Body of pancreas (tissue), 4 donors: ENCODE data around the gene ANKRD44. TPM values are rescaled to one million over a fixed set of nuclear protein-coding genes. Genes with fewer than 3 reads are reported as not detected.

Source experiments
- ATAC-seq: fragments of 150-250 bp; one replicate; pipeline ENCODE4 v1.9.1; 2016
- DNase-seq, 4 donors: peaks; one replicate each; pipeline ENCODE4 v3.0.0-alpha.2; 2019
- H3K27ac ChIP-seq, 4 donors: fragments of 200-600 bp; sonication (generic); 1 replicate in 3 of 4; 2 replicates in 1 of 4; pipeline versions ENCODE4 v1.5.1 to v1.6.1; 2016 to 2019; ENCODE audit warnings: mild to moderate bottlenecking in 1 of 4, mixed read lengths in 1 of 4, moderate library complexity in 1 of 4
- H3K27me3 ChIP-seq, 2 donors: fragments of 200-600 bp; sonication (generic); one replicate each; pipeline ENCODE4 v1.6.0; 2016; ENCODE audit warnings: mild to moderate bottlenecking in 1 of 2
- H3K36me3 ChIP-seq, 2 donors: fragments of 200-600 bp; sonication (generic); replicated peaks in 1 of 2; 2 replicates each; pipeline ENCODE4 v1.5.1; 2016; ENCODE audit warnings: low read depth in 2 of 2; ENCODE audit not compliant: insufficient read depth in 1 of 2
- H3K4me1 ChIP-seq: fragments of 200-600 bp; sonication (generic); one replicate; pipeline ENCODE4 v1.6.0; 2016
- H3K4me3 ChIP-seq, 2 donors: fragments of 200-600 bp; sonication (generic); 1 replicate in 1 of 2; 2 replicates in 1 of 2; pipeline ENCODE4 v1.5.1; 2016 to 2019
- H3K9me3 ChIP-seq, 3 donors: fragments of 200-600 bp; sonication (generic); 1 replicate in 2 of 3; 2 replicates in 1 of 3; pipeline ENCODE4 v1.5.1; 2016
- CTCF ChIP-seq, 7 experiments: fragments of 450-650 bp in 4 of 7; fragments of 200-600 bp in 3 of 7; sonication (generic) in 3 of 7; IDR thresholded peaks; one replicate each; pipeline ENCODE4 v1.5.1; 2016 to 2019; ENCODE audit warnings: antibody characterized with exemption in 7 of 7
- POLR2A ChIP-seq, 3 donors: fragments of 450-650 bp; IDR thresholded peaks; one replicate each; pipeline ENCODE4 v1.6.1; 2016; ENCODE audit warnings: antibody characterized with exemption in 3 of 3, mild to moderate bottlenecking in 2 of 3
- WGBS, 2 donors: methylation state at CpG; one replicate each; pipeline ENCODE4 v1.1.5; 2017; 5-methylcytosine and 5-hydroxymethylcytosine counted together
- intact Hi-C: fragments of 100-400 bp; cut with DNase I; formaldehyde crosslinking; loops from one replicate; pipeline ENCODE4 v1.15.1; 2023
- total RNA-seq, 2 donors: library from RNA; depleted of rRNA; stranded (reverse); fragments of >200 nt; gene quantifications; one replicate each; pipeline ENCODE4 v1.1.0, GENCODE V29; 2016

The ANKRD44 gene
- total RNA-seq, 2 donors from 2014 or later, result 12.2 TPM

- no peak overlapping the region for H3K27ac ChIP-seq
- H3K4me3 ChIP-seq, result no peak overlapping the region
- H3K4me1 ChIP-seq, result peaks cover 6% of the 10 kb centered on the region
- 42 to 51% methylated on average over 3 of the region's 3 CpGs for WGBS, 2 donors
- ATAC-seq (peak; percentile 18), DNase-seq (no peak)
- H3K27me3 ChIP-seq, result no peaks in the 10 kb centered on the region
- no peaks in the 10 kb centered on the region for H3K36me3 ChIP-seq
- intact Hi-C loops, result no loop called here
- H3K9me3 ChIP-seq, result no peaks in the 10 kb centered on the region
- TF ChIP-seq CTCF (IDR thresholded peaks at IDR 0.05) (no peak), POLR2A (IDR thresholded peaks at IDR 0.05) (no peak)
Measured at GRCh38 chr2:197137826-197138477, 172.6 kb downstream of the ANKRD44 start.

GRCh38 chr2:197137231-197137630 lies 173.3 kb downstream of the ANKRD44 start:
- Histone ChIP-seq H3K4me1 (peaks cover 6% of the 10 kb centered on the region), H3K4me3 (no peak overlapping the region), H3K27ac (no peak overlapping the region), H3K36me3 (no peaks in the 10 kb centered on the region), H3K27me3 (no peaks in the 10 kb centered on the region), H3K9me3 (no peaks in the 10 kb centered on the region)
- TF ChIP-seq POLR2A (IDR thresholded peaks at IDR 0.05) (no peak), CTCF (IDR thresholded peaks at IDR 0.05) (no peak)
- ATAC-seq, result no peak
- DNase-seq, result no peak
- WGBS, 2 donors, result 63 to 72% methylated on average over 4 of the region's 4 CpGs
- intact Hi-C loops, result no loop called here

GRCh38 chr2:197136452-197136851 lies 174.1 kb downstream of the ANKRD44 start:
- WGBS, 2 donors, result 41 to 44% methylated on average over 5 of the region's 5 CpGs
- Histone ChIP-seq H3K4me1 (peaks cover 6% of the 10 kb centered on the region), H3K27me3 (no peaks in the 10 kb centered on the region), H3K36me3 (no peaks in the 10 kb centered on the region), H3K4me3 (no peak overlapping the region), H3K9me3 (no peaks in the 10 kb centered on the region), H3K27ac (no peak overlapping the region)
- ATAC-seq (no peak), DNase-seq (peak in 1 of 4 donors; percentile 15)
- intact Hi-C loops, result no loop called here
- TF ChIP-seq POLR2A (IDR thresholded peaks at IDR 0.05), result no peak

- no peaks in the 10 kb centered on the region for H3K9me3 ChIP-seq
- peaks cover 6% of the 10 kb centered on the region for H3K4me1 ChIP-seq
- intact Hi-C loops, result no loop called here
- H3K4me3 ChIP-seq, result no peak overlapping the region
- DNase-seq (no peak), ATAC-seq (no peak)
- 100% methylated on average over 1 of the region's 1 CpG for WGBS, 2 donors
- no peak for TF ChIP-seq POLR2A (IDR thresholded peaks at IDR 0.05)
- no peak for TF ChIP-seq CTCF (IDR thresholded peaks at IDR 0.05)
- H3K27me3 ChIP-seq, result no peaks in the 10 kb centered on the region
- H3K36me3 ChIP-seq, result no peaks in the 10 kb centered on the region
- no peak overlapping the region for H3K27ac ChIP-seq
Measured at GRCh38 chr2:197135806-197136205, 174.8 kb downstream of the ANKRD44 start.

- Histone ChIP-seq H3K36me3 (no peaks in the 10 kb centered on the region), H3K27me3 (no peaks in the 10 kb centered on the region), H3K4me3 (no peak overlapping the region), H3K4me1 (peaks cover 6% of the 10 kb centered on the region), H3K27ac (no peak overlapping the region), H3K9me3 (no peaks in the 10 kb centered on the region)
- DNase-seq (no peak), ATAC-seq (no peak)
- TF ChIP-seq POLR2A (IDR thresholded peaks at IDR 0.05) (no peak), CTCF (IDR thresholded peaks at IDR 0.05) (no peak)
- 100% methylated on average over 2 of the region's 2 CpGs for WGBS, 2 donors
- intact Hi-C loops, result no loop called here
Measured at GRCh38 chr2:197134206-197134605, 176.4 kb downstream of the ANKRD44 start.
